H7 (cell line): ENCODE measurements around the gene DDX6. TPM values are rescaled to one million over a fixed set of nuclear protein-coding genes. Genes with fewer than 3 reads are reported as not detected.
"Not testable (repeated sequence)": the region's sequence is repeated elsewhere in the genome, so short reads cannot be mapped to it uniquely, and the experiment has no call there.

Source experiments
- DNase-seq: peaks from one replicate; pipeline ENCODE4 v3.0.0; 2012
- H3K27me3 ChIP-seq: 2 replicates; pipeline ENCODE4 v1.6.0; 2011; ENCODE audit warnings: mild to moderate bottlenecking, low read length; ENCODE audit not compliant: control insufficient read depth, insufficient read depth
- H3K36me3 ChIP-seq: replicated peaks from 2 replicates; pipeline ENCODE4 v1.5.1; 2011; ENCODE audit warnings: low read length; ENCODE audit not compliant: control insufficient read depth, insufficient read depth
- H3K4me3 ChIP-seq: 2 replicates; pipeline ENCODE4 v1.5.1; 2011; ENCODE audit warnings: low read depth, mild to moderate bottlenecking, control low read depth, low read length, moderate library complexity; ENCODE audit not compliant: insufficient read depth
- total RNA-seq: library from RNA; depleted of rRNA; stranded (reverse); fragments of >200 nt; shearing (Covaris generic); gene quantifications from 2 replicates; pipeline ENCODE4 v1.2.3, GENCODE V29; 2014

Gene DDX6
- total RNA-seq, 1 experiment from 2014 or later: 72.1 TPM

DNA sequence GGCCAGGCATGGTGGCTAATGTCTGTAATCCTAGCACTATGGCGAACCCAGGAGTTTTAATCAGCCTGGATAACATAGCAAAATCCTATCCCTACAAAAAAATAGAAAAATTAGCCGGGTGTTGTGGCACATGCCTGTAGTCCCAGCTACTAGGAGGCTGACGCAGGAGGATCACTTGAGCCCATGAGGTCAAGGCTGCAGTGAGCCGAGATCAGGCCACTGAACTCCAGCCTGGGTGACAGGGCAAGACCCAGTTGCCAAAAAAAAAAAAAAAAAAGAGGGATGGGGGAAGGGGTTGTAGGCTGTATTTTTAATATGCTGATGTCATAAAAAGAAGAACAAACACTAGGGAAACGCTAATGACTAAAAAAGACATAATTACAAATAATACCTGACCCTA is 12.1 kb downstream of the DDX6 start:
- Histone ChIP-seq H3K36me3 (peaks cover 24% of the 10 kb centered on the region), H3K4me3 (no peak overlapping the region), H3K27me3 (no peaks in the 10 kb centered on the region)
- no peak for DNase-seq

DNA sequence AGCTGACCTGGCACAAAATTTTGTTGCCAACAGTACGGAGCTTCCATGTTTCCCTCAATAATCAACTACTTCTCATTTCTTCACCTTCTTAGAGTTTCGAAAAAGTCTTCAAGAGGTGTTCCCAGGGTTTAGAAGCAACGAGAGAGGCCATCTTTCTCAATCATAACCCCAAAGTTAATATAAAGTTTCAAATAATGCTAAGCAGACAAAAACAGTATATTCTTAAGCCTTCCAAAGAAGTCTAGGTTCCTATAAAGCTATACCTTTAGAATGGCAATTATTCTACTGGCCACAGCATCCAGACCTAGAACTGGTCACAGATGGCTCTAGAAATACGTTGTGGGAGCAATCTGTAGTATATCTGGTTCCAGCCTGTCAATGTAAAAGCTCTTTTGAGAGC is 16.9 kb downstream of the DDX6 start:
- H3K27me3 ChIP-seq: no peaks in the 10 kb centered on the region
- peaks cover 18% of the 10 kb centered on the region for H3K36me3 ChIP-seq
- no peak for DNase-seq
- H3K4me3 ChIP-seq: no peak overlapping the region

DNA sequence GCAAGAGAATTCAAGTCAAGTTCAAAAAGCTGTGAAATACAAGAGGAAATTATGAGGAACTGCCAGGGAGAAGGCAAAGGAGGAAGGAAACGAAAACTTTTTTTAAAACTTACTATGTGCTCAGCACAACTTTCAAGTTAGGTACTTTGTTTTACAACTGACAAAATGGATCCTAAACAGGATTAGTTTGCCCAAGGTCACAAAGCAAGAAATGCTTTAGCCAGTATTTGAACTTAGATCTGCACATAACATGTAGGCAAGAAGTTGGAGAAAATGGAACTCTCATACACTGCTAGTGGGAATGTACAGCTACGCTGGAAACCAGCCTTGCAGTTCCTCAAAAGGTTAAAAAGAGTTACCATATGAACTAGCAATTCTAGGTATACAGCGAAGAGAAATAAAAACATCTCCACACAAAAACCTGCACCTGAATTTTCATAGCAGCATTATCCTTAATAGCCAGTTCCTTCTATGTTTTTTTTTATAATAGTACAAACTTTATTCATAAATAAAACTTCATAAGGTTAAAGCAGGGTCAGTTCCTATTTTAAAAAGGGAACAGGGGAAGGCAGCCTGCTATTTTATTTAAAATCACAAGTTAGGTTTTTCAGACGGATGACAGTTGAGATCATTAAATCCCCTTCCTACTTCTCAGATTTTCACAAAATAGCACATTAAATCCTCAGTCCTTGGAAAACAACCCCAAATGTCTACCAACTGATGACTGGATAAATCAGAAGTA is 19.2 kb downstream of the DDX6 start:
- Histone ChIP-seq H3K27me3 (no peaks in the 10 kb centered on the region), H3K36me3 (peaks cover 6% of the 10 kb centered on the region), H3K4me3 (no peak overlapping the region)
- no peak for DNase-seq

DNA sequence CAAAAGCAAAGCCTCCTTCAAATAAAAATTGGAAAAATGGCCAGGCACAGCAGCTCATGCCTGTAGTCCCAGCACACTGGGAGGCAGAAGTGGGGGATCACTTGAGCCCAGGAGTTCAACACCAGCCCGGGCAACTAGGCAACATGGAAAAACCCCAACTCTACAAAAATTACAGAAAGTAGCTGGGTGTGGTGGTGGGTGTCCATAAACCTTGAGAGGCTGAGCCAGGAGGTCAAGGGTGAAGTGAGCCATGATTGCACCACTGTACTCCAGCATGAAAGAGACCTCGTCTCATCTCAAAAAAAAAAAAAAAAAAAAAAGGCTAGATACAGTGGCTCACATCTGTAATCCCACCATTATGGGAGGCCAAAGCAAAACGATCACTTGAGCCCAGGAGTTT is 22.3 kb downstream of the DDX6 start:
- Histone ChIP-seq H3K27me3 (no peaks in the 10 kb centered on the region), H3K4me3 (no peak overlapping the region), H3K36me3 (peaks cover 10% of the 10 kb centered on the region)
- DNase-seq: no peak

DNA sequence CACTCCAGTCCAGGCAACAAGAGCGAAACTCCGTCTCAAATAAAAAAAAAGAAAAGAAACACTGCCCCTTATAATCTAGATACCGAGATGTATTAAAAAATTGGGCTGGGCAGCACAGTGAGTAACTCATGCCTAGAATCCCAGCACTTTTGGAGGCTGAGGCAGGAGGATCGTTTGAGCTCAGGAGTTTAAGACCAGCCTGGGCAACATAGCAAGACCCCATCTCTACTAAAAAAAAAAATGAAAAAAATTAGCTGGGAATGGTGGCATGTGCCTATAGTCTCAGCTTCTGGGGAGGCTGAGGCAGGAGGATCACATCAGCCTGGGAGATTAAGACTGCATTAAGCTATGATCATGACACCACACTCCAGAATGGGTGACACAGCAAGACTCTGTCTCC is 24.9 kb downstream of the DDX6 start:
- DNase-seq: no peak
- no peaks in the 10 kb centered on the region for H3K27me3 ChIP-seq
- H3K36me3 ChIP-seq: peaks cover 11% of the 10 kb centered on the region
- H3K4me3 ChIP-seq: no peak overlapping the region

DNA sequence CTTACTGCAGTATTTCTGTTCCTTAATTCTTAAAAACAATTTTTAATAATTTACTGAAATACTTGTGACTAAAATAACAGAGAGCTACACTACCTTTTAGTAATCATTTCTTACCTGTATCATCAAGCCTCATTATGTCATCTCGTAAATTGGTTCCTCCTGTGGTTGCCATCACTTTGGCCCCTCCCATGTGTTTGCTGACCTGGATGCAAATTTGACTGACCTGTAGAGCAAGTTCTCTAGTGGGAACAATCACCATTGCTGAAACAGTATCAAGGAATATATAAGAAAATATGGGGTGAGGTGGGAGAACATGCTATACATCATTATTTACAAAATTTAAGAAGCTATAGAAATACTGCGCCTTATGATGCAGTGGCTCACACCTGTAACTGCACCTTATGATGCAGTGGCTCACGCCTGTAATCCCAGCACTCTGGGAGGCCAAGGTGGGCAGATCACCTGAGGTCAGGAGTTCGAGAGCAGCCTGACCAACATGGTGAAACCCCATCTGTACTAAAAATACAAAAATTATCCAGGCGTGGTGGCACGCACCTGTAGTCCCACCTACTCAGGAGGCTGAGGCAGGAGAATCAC is 25.8 kb downstream of the DDX6 start:
- peaks cover 14% of the 10 kb centered on the region for H3K36me3 ChIP-seq
- not testable (repeated sequence) for H3K4me3 ChIP-seq, DNase-seq, H3K27me3 ChIP-seq

DNA sequence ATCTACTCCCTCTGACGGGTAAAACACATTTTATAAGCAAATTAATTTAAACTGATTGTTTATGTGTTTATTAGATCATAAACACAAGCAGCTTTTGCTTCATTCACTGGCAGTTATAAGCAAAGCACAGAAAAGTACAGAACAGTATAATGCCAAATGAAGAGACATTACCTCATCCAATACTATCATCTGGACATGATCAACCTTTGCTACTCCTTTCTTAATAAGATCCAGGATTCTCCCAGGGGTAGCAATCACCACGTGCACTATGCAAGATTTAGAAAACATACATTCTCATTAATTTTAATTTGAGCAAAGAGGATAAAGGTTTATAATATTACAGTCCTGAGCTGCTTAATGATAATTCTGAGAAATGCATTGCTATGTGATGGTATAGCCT is 27.9 kb downstream of the DDX6 start:
- H3K4me3 ChIP-seq: no peak overlapping the region
- no peak for DNase-seq
- no peaks in the 10 kb centered on the region for H3K27me3 ChIP-seq
- H3K36me3 ChIP-seq: peaks cover 23% of the 10 kb centered on the region

DNA sequence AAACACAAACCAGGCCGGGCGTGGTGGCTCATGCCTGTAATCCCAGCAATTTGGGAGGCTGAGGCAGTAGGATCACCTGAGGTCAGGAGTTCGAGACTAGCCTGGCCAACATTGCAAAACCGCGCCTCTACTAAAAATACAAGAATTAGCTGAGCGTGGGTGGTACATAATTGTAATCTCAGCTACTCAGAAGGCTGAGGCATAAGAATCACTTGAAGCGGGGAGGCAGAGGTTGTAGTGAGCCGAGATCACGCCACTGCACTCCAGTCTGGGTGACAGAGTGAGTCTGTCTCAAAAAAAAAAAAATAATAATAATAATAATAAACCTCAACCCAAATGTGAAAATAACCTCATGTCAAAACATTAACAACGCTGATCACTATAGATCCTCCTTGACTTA is 29.0 kb downstream of the DDX6 start:
- not testable (repeated sequence) for H3K27me3 ChIP-seq, DNase-seq, H3K4me3 ChIP-seq
- H3K36me3 ChIP-seq: peaks cover 24% of the 10 kb centered on the region

DNA sequence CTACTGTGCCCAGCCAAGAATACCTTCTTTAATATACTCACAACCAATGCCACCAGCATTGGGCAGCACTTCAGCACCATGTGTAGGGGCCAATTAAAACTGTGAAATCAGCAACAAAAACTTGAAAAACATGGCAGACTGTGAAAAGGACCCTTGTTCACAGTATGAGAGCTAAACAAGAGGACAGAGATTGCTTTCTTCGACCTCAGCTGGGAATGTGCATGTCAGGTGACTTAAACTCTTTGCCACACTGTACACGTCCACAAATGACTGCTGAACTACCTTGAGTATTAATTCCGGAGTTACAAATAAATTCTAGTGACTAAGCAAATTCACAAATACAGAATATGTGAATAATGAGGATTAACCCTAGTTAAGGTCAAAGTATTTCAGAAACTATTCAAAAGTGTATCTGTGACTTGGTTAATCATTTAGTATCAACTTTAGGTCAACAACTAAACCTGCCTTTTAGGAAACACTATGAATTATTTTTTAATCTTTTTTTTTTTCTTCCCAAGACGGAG is 33.0 kb downstream of the DDX6 start:
- Histone ChIP-seq H3K27me3 (no peaks in the 10 kb centered on the region), H3K4me3 (no peak overlapping the region), H3K36me3 (peaks cover 32% of the 10 kb centered on the region)

DNA sequence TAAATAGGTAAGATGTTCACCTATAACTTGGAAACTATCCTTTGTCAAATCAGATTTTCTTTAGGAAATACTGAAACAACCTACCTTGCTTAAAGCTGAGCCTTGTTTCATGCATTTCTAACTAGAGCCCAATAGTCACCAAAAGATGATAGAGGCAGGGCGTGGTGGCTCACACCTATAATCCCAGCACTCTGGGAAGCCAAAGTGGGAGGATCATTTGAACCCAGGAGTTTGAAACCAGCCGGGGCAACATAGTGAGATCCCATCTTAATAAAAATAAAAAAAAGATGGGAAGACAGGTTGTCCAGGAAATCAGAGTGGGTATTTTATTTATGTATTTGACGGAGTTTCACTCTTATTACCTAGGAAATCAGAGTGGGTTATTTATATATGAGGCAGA is 38.3 kb downstream of the DDX6 start:
- no peak overlapping the region for H3K4me3 ChIP-seq
- H3K27me3 ChIP-seq: no peaks in the 10 kb centered on the region
- no peak for DNase-seq
- peaks cover 23% of the 10 kb centered on the region for H3K36me3 ChIP-seq

More for the DNA sequence above, 33.0 kb downstream of the DDX6 start:
- DNase-seq: no peak

DNA sequence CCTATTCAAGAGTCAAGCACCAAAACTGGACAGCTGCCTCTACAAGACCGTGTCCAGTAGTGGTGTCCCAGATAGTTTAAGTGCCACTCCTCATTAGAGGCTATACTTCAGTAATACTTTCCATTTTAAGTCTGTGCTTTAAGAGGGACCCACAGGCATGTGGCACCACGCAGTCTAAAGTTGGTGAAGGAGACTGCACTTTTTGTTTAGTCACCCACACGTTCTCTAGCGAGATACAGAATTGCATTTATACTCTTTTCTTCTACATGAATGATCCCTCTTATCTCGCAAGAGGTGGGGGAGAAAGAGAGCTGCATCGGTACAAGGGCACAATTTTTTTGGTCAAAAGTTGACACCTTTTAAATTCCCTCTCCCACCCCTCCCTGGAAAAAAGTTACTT is 41.5 kb downstream of the DDX6 start:
- no peaks in the 10 kb centered on the region for H3K27me3 ChIP-seq
- H3K4me3 ChIP-seq: no peak overlapping the region
- DNase-seq: no peak
- peaks cover 15% of the 10 kb centered on the region for H3K36me3 ChIP-seq

DNA sequence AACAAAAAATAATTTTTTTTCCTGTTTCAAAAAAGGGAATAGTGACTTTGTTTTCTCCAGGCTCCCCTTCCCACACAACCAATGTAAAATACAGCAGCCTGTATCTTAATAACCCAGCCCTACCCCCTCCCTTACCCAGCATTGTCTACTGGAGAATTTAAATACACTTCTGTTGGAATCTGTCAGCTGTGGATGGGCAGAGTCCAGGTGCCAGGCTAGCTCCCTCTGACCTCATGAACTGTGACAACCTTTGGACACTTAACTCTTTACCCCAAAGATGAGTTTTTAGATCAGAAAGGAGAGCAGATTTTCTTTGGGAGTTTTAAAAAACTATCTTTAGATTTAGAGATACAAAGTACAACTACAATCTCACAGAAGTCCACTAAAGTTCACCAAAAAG is 42.9 kb downstream of the DDX6 start:
- Histone ChIP-seq H3K4me3 (no peak overlapping the region), H3K36me3 (peaks cover 8% of the 10 kb centered on the region), H3K27me3 (no peaks in the 10 kb centered on the region)
- no peak for DNase-seq

DNA sequence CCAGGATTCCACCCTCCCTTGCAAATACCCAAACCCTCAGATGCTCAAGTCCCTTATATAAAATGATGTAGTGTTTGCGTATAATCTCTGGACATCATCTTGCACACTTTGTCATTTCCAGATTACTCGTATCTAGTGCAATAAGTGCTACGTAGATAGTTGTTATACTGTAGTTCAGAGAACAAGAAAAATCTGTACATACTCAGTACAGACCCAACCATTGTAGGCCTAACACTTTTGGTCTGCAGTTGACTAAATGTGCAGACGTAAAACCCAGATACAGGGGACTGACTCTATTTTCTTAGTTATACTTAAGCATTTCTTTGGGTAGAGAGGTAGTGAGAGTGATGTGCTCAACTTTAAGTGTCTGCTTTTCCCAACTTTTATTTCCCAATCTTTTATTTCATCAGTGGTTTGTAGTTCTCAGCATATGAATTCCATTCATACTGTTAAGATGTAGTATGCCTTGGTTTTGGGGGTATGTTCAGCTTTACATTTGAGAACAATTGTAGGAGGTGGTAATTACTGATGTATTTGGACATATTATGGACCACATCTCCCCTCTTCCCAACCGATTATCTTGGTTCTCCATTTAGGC is 43.9 kb downstream of the DDX6 start:
- Histone ChIP-seq H3K36me3 (peaks cover 4% of the 10 kb centered on the region; the same call in 1 of the 2 replicates), H3K27me3 (no peaks in the 10 kb centered on the region), H3K4me3 (no peak overlapping the region)
- no peak for DNase-seq

DNA sequence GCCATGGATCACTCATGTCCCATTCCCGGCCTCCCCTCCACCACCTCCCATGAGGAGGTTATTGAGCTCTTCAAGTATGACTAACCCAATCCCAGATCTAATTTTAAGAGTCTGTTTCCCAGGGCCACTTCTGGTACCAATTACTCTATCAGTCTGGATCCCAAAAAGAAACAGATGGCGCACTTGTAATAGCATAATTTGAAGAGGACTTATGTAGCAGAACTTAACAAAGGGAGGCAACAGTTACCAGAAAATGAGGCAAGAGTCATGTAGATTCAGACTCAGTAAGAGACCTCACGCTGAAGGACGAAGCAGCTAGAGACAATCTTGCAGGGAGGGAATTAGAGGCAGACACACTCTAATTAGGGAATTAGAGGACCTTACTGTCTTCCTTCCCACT is 46.9 kb downstream of the DDX6 start:
- DNase-seq: no peak
- Histone ChIP-seq H3K36me3 (no peaks in the 10 kb centered on the region; the same call in 1 of the 2 replicates), H3K4me3 (no peak overlapping the region), H3K27me3 (no peaks in the 10 kb centered on the region)

DNA sequence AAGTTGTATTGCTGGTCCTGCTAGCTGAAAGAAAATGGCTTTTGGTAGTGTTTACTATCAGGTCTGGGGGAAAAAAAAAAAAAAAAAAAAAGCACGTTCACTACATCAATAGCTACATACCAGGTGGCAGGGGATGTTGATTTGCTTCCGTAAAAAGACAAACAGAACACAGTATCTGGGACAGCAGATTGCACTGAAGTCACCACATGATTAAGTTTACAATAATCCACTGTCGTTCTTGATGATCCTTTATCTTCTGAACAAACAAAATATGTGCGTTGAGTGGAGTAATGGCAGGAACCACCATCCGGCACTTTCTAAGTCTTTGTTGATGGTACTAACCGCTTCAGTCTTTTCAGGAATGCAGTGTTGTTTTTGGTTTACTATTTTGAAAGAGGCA is 48.7 kb downstream of the DDX6 start:
- DNase-seq: no peak
- Histone ChIP-seq H3K4me3 (no peak overlapping the region), H3K27me3 (no peaks in the 10 kb centered on the region), H3K36me3 (no peaks in the 10 kb centered on the region; the same call in 1 of the 2 replicates)
